Eye (tissue), 1 donor: Measurements from ENCODE around the gene PROZ.

ENCODE experiments used
- DNase-seq: peaks from one replicate; pipeline ENCODE4 v3.0.0-alpha.2; 2015

The PROZ gene

DNA sequence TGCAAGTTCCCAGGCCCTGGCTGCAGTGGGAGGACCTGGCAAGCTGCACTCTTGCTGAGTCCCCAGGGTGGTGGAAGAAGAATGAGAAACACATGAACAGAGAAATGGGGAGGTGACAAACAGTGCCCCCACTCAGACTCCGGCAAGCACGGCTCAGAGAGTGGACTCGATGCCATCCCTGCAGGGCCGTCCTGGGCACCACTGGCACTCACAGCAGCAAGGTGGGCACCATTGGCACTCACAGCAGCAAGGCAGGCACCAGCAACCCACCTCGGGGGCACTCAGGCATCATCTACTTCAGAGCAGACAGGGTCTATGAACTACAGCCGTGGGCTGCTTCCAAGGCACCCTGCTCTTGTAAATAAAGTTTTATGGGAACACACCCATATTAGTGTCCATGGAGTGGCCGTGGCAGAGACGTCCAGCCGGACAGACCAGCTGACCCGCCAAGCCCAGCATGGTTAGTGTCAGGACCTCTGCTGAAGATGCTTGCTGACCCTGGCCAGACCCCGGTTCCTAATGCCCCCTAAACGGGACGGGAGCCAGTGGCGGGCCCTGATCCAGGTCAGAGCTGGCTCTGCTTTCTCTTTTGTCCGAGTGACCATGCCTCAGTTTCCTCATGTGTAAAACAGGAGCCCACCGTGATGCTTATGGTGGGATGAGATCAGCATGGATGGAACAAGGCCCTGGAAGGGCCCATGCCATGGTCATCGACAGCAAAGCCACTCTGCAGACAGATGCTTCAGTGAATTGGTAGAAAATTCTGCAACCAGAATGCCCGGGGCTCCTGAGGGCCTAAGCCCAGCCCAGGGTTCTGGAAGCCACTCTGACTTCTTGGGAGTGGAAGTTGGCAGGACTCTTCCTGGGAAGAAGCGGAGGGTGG, 37.9 kb upstream of the PROZ start:
- no peak for DNase-seq

DNA sequence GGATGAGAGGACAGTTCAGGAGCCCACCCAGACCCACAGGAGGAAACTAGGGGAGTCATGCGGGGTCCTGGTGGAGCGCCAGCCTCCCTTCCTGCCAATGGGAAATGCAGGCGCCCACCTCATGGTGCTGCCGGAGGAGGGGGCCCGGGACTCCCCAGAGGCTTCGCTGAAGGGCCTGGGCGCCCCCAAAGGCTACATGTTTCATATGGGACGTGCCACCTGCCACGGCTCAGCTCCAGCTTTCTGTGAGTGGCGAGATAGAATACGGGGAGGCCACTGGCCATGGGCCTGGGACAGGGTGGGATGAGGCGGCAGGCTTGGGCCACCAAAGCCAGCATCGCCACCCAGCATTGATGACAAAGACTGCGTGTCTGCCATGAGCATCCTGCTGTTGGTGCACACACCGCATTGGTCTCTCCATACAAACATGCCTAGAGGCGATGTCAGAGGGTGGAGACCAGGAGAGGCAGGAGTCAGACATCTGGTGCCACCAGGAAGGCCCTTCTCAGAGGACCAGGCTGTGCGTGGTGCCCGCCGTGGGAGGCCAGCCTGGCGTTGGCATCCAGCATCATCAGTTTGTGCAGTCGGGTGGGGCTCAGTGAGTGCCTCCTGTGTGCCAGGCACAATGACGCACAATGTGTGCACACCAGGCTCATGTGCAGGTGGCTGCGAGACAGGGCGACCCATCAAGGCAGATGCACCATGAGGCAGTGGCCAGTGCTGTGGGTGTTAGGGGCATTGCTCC, 37.1 kb upstream of the PROZ start:
- no peak for DNase-seq

DNA sequence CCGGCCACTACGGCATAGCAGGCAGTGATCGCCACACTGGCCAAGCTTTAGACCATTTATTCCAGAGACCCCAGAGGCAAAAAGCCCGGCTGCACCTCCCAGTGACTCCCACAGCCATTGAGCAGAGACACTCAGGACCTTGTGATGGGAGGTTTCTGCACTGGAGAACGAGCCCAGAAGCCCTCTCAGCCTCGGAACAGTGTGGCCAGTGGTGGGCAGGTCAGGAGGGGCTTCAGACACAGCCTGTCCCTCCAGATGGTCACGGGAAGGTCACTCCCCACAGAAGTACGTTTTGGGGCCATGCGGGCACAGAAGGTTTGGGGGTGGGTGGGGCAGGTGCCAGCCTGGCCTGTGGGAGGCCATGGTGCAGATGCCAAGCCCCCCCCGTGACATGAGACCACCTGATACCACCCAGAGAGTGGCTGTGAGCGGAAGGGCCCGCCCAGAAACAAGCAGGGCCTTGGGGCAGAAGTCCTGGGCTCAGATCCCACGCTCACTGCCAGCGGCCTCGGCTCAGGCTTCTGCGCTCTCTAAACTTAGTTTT, 36.4 kb upstream of the PROZ start:
- no peak for DNase-seq

DNA sequence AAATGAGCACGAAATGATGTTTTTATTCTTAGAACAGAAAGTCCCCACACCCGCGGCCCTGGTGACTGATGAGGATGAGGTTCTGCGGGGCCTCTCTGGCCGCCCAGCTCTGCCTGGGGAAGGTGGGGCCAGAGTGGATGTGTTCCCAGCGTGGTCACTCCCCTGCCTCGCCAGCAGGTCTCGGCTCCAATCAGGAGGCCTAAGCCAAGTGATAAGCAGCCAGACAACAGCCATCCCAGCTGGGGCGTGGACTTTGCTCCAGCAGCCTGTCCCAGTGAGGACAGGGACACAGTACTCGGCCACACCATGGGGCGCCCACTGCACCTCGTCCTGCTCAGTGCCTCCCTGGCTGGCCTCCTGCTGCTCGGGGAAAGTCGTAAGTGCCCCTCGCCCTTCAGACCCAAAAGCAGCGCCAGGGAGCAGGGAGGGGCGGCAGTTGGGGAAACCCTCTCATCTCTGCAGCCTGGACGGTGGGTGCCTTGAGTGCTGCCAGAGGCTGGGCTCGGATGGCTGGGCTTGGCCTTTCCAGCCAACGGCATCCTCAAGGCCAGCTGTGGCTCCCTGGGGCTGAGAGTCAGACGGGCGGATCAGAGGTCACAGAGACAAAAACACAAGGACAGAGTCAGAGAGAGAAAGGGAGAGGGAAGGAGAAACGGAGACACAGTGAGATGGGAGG, 35.8 kb upstream of the PROZ start, which contains the start of gene F10:
TSS of gene F10 (plus strand) at position 250 of the 676 bp plus-strand sequence. CDS start at position 307, 57 bp downstream.
- peak; percentile 73 for DNase-seq

DNA sequence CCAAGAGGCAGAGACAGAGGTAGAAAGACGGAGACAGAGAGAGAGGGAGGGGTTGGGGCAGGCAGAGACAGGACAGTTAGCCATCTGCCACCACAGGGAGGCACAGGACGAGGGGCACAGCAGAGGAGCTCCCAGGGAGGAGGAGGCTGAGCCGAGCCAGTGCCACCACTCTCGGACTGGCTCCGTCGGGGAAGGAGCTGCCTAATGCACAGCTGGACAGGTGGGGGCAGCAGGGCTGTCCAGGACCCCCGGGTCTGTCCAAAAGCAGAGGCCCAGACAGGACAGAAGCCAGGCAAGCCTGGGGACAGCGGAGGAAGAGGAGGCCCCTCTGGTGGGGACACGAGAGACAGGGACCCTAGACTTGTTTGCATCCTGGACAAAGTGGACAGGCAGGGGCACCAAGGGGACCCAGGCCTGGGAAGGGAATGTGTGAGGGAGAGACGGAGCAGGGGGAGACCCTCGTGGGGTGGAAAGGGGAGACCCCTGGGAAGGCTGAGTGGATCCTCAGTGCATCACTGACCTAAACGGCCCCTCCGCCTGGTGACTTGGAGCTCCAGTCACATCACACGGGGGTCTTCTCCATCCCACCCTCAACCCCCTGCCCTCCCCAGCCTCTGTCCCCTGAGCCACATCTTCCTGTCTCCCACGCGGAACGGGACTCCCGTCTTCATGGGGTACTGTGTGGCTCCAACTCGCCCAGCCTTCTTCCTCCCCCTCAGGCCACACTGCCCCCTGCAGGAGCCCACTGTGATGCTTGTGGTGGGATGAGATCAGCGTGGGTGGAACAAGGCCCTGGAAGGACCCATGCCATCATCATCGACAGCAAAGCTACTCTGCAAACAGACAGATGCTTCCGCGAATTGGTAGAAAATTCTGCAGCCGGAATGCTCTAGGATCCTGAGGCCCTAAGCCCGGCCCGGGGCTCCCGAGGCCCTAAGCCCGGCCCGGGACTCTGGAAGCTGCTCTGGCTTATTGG, 34.9 kb upstream of the PROZ start:
- no peak for DNase-seq

DNA sequence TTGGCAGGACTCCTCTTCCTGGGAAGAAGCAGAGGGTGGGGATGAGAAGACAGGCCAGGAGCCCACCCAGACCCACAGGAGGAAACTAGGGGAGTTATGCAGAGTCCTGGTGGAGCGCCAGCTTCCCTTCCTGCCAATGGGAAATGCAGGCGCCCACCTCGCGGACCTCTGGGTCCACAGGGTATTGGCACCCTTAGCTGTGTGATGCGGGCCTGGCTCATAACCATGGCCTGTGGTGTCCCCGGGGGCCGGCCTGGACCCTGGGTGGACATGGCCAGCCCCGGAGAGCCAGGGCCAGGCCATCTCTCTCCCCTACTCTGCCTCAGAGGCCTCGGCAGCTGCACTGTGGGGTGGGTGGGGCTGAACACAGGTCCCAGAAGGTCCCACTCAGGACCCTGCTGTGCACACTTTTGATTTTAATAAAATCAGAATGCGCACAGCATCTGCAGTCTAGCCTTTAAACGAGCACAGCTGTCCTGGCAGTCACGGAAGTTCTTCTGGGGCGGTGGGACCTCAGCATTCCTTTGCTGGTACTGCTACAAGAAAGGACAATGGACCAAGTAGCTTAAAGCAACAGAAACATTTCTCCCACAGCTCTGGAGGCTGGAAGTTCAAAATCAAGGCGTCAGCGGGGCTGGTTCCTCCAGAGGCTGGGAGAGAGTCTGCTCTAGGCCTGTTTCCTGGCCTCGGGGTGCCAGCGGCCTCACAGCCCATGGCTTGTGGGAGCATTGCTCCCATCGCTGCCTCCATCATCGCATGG, 34.1 kb upstream of the PROZ start:
- DNase-seq: no peak

DNA sequence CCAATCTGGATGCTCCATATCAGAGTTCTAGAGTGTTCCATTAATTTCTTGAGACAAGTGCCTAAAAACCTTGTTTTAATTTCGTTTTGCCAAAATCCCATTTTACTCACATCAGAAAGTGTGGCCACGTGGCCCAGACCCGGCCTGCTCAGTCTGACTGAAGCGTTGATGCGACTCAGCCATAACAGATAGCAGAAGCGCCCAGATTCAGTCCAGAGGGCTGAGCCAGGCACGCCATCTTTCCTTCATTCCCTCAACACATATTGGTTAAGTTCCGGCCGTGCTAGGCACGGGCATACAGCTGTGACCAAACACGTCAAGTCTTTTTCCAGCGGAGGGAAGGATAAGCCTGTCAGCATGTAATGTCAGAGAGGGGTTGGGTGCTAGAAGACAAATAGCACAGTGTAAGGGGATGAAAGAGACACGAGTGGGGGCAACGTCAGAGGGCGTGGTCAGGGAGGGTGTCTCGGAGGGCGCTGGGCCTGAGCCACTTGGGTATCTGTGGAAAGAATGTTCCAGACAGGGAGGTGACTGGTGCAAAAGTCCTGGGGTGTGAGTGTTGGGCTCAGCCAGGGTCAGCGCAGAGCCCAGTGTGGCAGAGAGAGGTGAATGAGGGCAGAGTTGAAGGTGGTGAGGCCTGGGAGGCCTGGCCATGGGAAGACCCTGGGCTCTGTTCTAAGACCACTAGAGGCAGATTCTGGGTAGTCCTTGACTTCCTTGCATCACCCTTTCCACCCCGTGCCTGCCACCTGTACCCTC, 32.8 kb upstream of the PROZ start:
- DNase-seq: no peak

DNA sequence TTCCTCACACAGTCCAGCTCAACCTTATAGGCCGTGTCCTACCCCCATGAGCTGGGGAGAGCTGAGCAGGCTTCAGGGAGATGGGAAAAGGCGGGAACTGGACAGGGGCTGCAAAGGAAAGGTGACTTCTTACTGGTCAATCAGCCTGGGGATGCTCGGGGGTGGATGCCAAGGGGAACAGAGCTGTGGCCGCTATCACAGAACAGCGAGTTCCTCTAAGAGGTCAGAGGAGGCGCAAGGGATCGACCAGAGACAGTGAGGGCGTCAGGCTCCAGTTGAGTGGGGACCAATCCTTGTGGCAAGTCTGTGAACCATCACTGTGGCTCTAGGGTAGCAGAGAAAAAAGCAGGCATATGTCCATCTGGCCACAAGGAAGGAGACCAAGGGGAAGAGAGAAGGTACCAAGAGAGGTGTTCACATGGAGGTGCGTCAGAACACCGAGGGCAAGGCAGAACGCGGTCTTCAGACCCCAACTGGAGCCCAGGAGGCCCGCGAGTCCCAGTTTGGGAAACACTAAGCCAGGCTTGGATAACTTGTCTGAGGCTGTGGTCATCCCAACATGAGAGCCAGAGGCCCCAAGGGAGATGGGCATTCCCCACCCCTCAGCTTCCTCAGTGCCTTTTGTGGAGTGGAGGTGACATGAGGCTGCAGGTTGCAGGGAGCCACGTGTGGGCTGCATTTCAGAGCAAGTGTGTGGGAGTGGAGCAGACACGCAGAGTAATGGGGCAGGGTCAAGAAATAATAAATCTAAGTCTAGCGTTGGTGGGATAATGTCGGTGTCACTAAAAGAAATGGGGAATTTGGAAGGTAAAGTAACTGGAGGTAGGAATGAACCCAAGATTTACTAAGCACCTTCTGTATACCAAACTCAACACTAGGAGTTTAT, 31.9 kb upstream of the PROZ start:
- DNase-seq: no peak

DNA sequence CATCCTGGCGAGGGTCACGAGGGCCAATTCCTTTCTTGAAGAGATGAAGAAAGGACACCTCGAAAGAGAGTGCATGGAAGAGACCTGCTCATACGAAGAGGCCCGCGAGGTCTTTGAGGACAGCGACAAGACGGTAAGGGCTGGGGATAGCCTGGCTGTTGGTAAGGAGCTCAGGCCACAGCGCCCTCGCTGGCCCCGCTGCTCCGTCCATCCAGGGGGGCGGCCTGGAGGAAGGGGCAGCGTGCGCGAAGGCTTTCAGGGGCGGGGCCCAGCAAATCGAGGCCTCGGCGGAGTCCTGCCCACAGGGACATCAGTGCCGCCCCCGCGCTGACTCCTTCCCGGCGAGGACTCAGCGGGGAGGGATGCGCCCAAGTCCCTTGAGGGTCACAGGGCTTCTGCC, 29.0 kb upstream of the PROZ start:
- DNase-seq: no peak

DNA sequence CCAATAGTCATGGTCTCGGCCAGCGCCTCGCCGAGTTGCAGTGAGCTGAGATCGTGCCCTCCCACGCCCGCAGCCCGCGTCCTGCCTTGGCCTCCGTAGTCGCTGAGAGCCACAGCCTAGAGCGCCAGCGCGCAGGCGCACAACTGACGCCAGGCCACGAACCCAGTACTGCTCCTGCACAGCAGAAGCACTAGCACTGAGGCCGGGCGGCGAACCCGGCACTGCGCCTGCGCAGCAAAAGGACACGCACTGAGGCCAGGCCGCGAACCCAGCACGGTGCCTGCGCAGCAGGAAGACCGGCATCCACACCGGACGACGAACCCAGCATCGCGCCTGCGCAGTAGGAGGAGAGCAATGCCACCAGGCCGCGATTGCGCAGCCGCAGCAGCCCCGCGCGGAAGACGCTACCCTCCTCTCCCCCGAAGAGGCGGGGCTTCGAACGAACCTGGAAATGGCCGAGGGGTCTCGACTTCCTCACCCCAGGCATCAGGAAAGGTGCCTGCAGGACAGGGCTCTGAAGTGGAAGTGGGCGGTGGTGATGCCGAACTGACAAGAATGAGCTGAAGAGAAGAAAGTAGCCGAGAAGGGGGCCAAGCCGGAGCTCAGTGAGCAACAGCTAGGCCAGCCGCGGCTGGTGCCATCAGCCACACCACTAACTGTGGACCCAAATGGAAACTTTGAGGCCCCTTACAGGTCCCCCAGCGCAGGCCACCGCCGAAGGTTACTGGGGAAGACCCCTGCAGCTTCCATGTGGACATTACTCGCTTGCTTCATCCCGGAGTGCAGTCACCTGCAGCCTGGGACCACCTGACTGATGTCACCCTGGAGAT, 28.3 kb upstream of the PROZ start:
- DNase-seq: peak; percentile 36

DNA sequence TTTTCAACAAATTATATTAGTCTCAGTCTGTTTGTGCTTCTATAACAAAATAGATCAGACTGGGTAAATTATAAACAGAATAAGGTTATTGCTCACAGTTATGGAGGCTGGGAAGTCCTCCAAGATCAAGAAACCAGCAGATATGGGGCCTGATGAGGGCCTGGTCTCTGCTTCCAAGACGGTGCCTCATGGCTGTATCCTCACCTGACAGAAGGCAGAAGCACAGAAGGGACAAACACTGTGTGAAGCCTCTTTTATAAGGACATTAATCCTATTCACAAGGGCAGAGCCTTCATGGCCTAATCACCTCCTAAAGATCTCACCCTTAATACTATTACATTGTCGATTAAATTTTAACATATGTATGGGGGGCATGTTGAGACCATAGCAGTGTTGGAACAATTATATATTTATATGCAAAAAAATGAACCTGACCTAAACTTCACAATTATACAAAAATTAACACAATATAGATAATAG, 23.1 kb upstream of the PROZ start:
- DNase-seq: no peak

DNA sequence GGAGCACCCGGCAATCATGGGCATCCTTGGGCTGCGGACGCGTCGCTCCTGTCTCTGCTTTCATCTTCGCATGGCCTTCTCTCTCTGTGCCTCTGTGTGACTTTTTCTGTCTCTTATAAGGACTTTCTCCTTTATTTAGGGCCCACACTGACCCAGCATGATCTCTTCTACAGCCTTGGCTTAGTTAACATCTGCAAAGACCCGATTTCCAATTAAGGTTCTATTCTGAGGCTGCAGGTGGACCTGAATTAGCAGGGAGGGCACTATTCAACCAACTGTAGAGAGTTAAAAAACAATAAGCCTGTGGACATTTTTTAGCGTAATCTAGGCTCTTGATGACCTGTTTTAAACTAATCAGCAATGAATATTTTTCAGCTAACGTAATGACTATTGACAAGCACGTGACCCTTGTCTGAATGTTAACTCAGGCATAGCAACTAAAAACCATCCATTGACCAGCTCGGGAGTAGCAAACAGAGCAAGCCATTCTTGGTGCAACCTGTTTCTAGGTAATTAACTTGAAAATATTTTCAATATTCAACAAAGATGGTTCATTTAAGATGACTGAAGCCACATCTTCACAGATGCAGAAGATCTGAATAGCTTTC, 20.7 kb upstream of the PROZ start:
- DNase-seq: peak; percentile 72

DNA sequence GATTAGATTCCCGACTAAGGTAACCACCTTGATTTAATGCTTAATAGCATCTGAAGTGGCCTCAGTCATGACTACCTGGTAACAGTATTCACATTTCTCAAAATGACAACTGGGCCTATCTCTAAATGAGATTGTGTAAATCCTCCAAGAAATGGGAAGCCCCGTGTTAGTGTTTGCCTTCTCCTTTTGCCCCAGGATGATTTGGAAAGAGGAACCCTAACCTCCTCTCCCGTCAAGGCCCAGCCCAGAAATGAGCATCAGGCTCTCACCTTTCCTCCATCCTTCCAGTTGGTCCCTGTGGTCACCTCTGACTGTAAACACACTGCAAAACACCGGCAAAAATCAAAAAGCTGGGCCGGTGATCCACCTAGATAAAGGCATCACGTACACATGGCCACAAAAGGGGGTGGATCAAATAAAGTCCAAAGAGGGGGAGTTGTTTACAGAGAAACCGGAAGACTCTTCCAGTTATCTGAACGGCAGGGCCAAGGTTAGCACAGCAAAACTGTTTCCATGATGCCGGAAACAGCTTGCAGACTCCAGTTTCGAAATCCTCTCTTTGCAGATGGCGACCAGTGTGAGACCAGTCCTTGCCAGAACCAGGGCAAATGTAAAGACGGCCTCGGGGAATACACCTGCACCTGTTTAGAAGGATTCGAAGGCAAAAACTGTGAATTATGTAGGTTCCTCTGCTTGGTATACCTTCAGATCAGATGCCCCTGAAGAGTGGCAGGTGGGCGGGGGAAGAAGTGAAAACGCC, 19.5 kb upstream of the PROZ start:
- DNase-seq: no peak

DNA sequence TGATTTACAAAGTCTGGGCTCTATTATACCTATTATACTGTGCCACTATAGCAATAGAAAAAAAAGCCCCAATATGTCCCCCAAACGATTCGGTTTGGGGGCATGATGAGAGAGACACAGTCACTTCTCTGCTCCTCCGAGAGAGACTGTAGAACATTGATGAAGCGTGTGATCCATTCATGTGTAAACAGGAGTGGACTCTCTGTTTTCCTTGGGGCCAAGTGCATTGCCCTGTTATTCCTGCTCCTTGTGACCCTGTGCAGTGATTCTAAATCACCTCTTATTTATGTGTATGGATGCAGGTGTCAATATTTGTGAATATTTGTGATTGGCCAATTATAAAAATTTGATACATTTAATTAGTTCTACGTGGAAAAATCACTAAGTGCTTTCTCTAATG, 18.9 kb upstream of the PROZ start:
- peak; percentile 68 for DNase-seq

DNA sequence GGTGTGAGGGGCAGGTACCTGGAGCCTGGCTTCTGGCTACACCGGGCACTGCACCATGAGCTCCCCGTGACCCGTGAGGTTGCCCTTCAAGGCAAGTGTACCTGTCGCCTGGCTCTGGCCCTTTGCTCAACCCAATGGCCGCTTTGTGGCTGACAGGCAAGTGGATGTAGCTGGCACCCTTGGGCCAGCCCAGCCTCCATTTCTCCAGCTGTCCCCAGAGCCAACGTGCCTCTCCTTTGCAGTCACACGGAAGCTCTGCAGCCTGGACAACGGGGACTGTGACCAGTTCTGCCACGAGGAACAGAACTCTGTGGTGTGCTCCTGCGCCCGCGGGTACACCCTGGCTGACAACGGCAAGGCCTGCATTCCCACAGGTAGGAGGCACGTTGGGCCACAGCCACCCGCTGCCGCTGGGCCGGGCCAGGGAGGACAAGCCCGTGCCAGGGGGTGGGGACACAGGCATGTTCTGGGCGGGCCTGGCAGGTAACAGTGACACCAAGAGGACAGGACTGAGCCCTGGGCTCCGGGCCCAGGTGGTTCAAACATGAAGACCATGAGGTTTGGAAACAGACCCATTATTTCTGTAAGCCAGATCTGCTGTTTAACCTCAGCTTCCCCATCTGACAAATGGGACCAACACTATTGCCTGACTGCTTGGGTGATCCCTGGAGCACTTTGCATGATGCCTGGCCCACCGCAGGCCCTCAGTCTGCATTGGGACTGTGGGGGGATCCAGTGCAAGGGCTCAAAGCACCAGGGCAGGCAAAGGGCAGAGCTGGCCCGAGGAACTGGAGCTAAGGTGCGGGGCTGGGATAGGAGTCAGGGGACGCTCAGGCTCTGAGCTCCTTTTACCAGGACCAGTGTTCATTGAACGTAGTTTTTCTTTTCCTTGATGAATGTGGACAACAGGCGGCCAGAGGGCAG, 17.5 kb upstream of the PROZ start:
- no peak for DNase-seq

DNA sequence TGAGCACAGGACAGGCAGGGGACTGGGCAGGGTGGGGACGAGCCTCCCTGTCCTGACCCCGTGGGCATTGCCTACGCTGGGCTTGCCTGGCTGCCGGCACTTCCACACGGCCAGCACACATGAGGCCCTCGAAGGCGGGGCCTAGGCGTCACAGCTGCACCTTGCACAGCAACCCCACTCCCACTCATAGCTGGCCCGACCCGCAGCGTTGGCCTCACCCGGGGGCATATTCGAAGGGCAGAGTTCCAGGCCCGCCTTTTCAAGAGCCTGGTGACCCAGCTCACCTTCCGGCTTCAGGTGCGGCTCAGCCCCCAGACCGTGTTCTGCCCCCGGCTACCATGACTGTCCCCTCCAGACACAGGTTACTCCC, 16.9 kb upstream of the PROZ start:
- no peak for DNase-seq
